Liver (tissue), 3 donors: ENCODE data around the gene NCMAP.

ENCODE experiments used
- ATF3 ChIP-seq: IDR thresholded peaks from 2 replicates; pipeline ENCODE4 v1.6.1; 2016; ENCODE audit warnings: antibody characterized with exemption
- MAX ChIP-seq: IDR thresholded peaks from 2 replicates; pipeline ENCODE4 v1.6.1; 2016; ENCODE audit warnings: antibody characterized with exemption
- NR2F2 ChIP-seq: IDR thresholded peaks from 2 replicates; pipeline ENCODE4 v1.6.1; 2016; ENCODE audit warnings: antibody characterized with exemption
- RXRA ChIP-seq, 2 donors: IDR thresholded peaks; 2 replicates each; pipeline ENCODE4 v1.6.1; 2017 to 2018; ENCODE audit warnings: antibody characterized with exemption in 2 of 2, mild to moderate bottlenecking in 1 of 2
- YY1 ChIP-seq: IDR thresholded peaks from 2 replicates; pipeline ENCODE4 v1.6.1; 2016; ENCODE audit warnings: antibody characterized with exemption, mild to moderate bottlenecking
- TF ChIP-seq, protein P1 (sequence below): fragments of 150-350 bp; IDR thresholded peaks from 2 replicates; pipeline ENCODE4 v1.5.1; 2017; ENCODE audit warnings: improper control_type of control experiment, low read depth, low read length; ENCODE audit not compliant: missing input control
- donor health status: healthy.
- donor health status: healthy.

DNA sequence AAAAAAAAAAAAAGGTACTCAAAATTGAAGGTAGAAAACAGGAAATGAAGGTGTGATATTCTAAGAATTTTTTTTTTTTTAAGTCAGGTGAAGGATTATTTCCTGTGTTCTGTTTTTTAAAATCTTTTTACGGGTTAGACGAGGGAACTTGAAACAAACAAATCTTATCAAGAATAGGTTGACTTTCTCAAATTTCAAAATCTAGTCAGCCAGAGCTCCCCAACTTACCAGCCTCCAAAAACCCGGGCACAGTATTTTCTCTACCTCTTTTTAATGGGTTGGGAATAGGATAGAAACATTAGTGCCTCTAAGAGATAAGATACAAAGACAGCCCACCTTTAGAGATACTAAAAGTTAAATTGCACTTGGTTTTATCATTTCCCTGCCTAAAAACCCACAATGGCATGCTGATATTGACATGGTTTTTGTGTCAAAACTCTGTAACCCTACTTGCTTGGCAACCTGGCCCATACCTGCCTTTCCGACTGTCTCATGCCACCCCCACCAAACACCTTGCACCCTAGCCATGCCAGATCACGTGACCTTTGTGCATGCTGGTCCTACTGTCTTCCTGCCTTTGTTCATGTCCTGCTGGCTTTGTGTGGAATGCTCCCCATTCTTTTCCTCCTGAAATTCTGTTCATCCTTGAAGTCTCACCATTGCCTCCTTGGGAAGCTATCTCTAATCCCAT is 49.1 kb upstream of the NCMAP start:
- TF ChIP-seq, protein P1, sequence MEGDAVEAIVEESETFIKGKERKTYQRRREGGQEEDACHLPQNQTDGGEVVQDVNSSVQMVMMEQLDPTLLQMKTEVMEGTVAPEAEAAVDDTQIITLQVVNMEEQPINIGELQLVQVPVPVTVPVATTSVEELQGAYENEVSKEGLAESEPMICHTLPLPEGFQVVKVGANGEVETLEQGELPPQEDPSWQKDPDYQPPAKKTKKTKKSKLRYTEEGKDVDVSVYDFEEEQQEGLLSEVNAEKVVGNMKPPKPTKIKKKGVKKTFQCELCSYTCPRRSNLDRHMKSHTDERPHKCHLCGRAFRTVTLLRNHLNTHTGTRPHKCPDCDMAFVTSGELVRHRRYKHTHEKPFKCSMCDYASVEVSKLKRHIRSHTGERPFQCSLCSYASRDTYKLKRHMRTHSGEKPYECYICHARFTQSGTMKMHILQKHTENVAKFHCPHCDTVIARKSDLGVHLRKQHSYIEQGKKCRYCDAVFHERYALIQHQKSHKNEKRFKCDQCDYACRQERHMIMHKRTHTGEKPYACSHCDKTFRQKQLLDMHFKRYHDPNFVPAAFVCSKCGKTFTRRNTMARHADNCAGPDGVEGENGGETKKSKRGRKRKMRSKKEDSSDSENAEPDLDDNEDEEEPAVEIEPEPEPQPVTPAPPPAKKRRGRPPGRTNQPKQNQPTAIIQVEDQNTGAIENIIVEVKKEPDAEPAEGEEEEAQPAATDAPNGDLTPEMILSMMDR: no peak
- TF ChIP-seq NR2F2 (no peak), RXRA (IDR thresholded peaks at IDR 0.05) (no peak), MAX (no peak), YY1 (no peak), ATF3 (no peak)
